Kidney epithelial cell (primary cell): ENCODE measurements around the gene OR10D3. TPM values are rescaled to one million over a fixed set of nuclear protein-coding genes. Genes with fewer than 3 reads are reported as not detected.

Source experiments
- DNase-seq: peaks from one replicate; pipeline ENCODE4 v3.0.0-alpha.2; 2010; ENCODE audit warnings: low read depth
- H3K27me3 ChIP-seq: 2 replicates; pipeline ENCODE4 v1.6.0; 2011; ENCODE audit warnings: low read length; ENCODE audit not compliant: control insufficient read depth, insufficient read depth
- H3K36me3 ChIP-seq: 2 replicates; pipeline ENCODE4 v1.5.1; 2011; ENCODE audit warnings: low read length; ENCODE audit not compliant: control insufficient read depth, insufficient read depth
- H3K4me3 ChIP-seq: 2 replicates; pipeline ENCODE4 v1.5.1; 2011; ENCODE audit warnings: low read depth, mild to moderate bottlenecking, control low read depth, low read length
- total RNA-seq: library from RNA; depleted of rRNA; stranded (reverse); fragments of >200 nt; gene quantifications from 2 replicates; pipeline ENCODE4 v1.2.3, GENCODE V29; 2015
- TF ChIP-seq, protein P1 (sequence below): IDR thresholded peaks from 2 replicates; pipeline ENCODE4 v1.5.1; 2011; ENCODE audit warnings: mild to moderate bottlenecking, moderate library complexity, low read length, control low read depth, inconsistent platforms; ENCODE audit not compliant: insufficient read depth, poor library complexity, severe bottlenecking

OR10D3 gene, protein sequence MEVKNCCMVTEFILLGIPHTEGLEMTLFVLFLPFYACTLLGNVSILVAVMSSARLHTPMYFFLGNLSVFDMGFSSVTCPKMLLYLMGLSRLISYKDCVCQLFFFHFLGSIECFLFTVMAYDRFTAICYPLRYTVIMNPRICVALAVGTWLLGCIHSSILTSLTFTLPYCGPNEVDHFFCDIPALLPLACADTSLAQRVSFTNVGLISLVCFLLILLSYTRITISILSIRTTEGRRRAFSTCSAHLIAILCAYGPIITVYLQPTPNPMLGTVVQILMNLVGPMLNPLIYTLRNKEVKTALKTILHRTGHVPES
- total RNA-seq: not detected in 2 replicates

DNA sequence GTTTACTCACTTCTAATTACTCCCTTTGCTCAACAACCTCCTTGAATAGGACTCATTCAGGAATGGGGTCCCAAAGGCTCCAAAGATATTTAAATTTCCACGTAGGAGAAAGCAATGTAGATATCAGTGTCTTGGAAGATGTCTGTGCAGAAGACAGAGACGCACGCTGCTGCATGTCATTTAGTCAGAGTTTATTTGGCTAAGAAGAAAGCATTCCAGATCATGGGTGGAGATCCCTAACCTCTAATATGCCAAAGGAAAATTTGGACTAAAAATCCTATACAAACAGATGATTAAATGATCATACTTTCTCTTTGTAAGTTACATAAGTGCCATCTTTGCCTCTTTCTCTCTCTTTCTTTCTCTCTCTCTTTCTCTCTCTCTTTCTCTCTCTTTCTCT is at the start of gene OR10D3:
Gene OR10D3, plus strand, starts transcription at position 278 of the 400 bp plus-strand sequence. CDS start 1,925 bp downstream, outside the sequence.
- Histone ChIP-seq H3K27me3 (no peaks in the 10 kb centered on the region), H3K36me3 (no peaks in the 10 kb centered on the region), H3K4me3 (no peak within 1 kb of the TSS)
- TF ChIP-seq, protein P1, sequence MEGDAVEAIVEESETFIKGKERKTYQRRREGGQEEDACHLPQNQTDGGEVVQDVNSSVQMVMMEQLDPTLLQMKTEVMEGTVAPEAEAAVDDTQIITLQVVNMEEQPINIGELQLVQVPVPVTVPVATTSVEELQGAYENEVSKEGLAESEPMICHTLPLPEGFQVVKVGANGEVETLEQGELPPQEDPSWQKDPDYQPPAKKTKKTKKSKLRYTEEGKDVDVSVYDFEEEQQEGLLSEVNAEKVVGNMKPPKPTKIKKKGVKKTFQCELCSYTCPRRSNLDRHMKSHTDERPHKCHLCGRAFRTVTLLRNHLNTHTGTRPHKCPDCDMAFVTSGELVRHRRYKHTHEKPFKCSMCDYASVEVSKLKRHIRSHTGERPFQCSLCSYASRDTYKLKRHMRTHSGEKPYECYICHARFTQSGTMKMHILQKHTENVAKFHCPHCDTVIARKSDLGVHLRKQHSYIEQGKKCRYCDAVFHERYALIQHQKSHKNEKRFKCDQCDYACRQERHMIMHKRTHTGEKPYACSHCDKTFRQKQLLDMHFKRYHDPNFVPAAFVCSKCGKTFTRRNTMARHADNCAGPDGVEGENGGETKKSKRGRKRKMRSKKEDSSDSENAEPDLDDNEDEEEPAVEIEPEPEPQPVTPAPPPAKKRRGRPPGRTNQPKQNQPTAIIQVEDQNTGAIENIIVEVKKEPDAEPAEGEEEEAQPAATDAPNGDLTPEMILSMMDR: no peak
- no peak for DNase-seq

DNA sequence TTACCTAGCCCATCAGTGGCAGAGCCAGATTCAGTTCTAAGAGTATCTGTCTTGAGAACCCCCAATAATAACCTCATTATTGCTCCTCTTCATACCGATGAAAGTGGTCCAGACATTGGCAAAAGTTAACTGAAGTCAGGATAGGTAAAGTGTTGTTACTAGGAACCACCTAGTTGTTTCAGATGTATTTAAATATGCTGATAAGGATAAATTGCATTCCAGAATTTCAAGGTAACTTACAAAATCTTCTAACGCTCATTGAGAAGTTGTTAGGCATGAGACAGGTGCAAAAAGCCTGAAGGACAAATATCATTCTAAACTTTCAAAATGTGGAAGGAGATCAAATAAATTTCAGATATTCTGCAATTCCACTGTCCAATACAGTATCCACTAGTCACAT is 40.1 kb upstream of the OR10D3 start:
- H3K27me3 ChIP-seq: no peaks in the 10 kb centered on the region
- H3K36me3 ChIP-seq: no peaks in the 10 kb centered on the region
- TF ChIP-seq, protein P1: no peak
- H3K4me3 ChIP-seq: no peak overlapping the region
- DNase-seq: no peak

DNA sequence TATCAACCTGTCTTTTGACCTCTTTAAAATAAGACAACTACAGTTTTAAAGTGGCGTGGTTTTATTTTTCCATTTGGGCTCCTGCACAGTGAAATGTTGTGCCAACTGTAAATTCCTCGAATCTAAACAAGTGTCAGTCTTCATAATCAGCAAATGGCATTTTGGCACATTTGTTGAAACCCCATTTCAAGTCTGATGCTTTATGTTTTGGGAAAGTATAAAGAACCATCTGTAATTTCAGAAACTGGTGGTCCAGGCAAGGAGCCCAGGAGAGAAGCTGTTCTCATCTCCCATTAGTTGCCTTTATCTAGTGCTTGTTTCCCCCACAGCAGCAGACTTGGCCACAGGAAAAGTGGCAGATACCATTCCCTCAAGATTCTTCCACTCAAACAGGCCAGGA is 35.2 kb upstream of the OR10D3 start:
- no peak for DNase-seq
- Histone ChIP-seq H3K27me3 (no peaks in the 10 kb centered on the region), H3K4me3 (no peak overlapping the region), H3K36me3 (no peaks in the 10 kb centered on the region)
- TF ChIP-seq, protein P1: no peak

DNA sequence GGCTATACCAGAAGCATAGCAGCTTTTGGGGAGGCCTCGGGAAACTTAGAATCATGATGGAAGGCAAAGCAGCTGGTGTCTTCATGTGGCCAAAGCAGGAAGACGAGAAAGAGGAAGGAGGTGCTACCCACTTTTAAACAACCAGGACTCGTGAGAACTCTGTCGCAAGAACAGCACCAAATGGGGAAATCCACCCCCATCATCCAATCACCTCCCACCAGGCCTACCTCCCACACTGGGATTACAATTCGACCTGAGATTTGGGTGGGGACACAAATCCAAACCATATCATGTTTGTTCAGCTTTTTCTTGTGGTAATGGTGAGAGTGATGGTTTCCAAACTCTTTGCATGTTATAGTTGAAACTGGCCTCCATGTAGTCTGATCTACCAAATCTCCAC is 32.5 kb upstream of the OR10D3 start:
- H3K27me3 ChIP-seq: no peaks in the 10 kb centered on the region

DNA sequence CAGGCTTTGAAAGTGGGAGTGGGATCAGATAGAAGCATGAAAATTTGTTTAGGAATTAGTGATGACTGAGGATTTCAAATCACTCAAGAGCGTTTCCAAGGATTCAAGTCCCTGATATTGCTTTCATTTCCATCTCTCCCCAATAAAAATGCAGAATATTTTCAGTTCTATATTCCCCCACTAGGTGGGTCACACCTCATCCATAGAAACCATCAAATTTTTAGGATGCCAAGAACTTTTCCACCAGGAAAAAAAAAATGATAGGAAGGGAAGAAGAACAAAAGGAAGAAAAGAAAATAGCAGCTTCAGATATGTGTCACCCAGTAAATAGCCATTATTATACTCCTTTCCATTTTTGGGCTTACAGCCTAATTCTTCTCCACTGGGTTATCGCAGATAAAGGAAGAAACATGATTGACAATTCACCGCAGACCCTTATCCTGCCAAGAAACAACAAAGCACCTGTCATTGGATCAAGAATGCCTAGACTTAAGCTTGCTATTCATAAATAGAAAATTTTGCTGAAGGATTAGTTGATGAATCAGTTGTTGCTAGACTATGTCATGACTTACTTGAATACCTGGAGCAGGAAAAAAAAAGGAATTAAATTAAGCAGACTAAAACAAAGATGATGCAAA is 30.3 kb upstream of the OR10D3 start:
- DNase-seq: no peak
- H3K36me3 ChIP-seq: no peaks in the 10 kb centered on the region
- H3K4me3 ChIP-seq: no peak overlapping the region
- no peaks in the 10 kb centered on the region for H3K27me3 ChIP-seq
- TF ChIP-seq, protein P1: no peak

More for the DNA sequence above, 32.5 kb upstream of the OR10D3 start:
- no peaks in the 10 kb centered on the region for H3K36me3 ChIP-seq
- DNase-seq: no peak
- H3K4me3 ChIP-seq: no peak overlapping the region
- TF ChIP-seq, protein P1: no peak
